RWPE1 (cell line): ENCODE data around the gene PAPOLG.

Source experiments
- CTCF ChIA-PET: fragments of 350-600 bp; sonication (Branson Sonifier 250); formaldehyde crosslinking; extraction: SDS; loops from one replicate; lab custom pipeline; 2021; lab: Yijun Ruan, JAX
- POLR2A ChIA-PET: fragments of 400-600 bp; formaldehyde crosslinking; extraction: SDS; loops from one replicate; lab custom pipeline; 2020; ENCODE audit warnings: antibody characterized with exemption; ENCODE audit not compliant: low non-redundant PET; lab: Yijun Ruan, JAX
- DNase-seq: peaks from one replicate; pipeline ENCODE4 v3.0.0; 2012; ENCODE audit warnings: low spot score
- H3K27ac ChIP-seq: fragments of 450-650 bp; 2 replicates; pipeline ENCODE4 v1.5.1; 2017
- TF ChIP-seq, protein P1 (sequence below): fragments of 450-650 bp; conservative IDR thresholded peaks from 2 replicates; pipeline ENCODE4 v1.5.1; 2017; ENCODE audit warnings: low read depth, mild to moderate bottlenecking

PAPOLG gene

DNA sequence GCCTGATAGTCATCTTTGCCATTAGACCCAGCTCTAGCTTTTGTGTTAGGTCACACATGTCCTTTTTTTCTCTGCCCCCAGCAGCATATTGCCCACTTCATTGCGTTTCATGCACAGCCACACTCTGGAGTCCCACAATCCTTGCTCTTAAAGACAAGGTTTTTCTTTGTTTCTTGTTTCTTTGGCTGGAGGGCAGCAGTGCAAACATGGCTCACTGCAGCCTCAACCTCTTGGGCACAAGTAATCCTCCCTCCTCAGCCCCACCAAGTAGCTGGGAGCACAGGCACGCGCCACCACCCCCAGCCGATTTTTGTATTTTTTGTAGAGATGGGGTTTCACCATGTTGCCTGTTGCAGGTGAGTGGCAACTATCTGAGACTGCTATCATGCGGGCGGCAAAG, 16.9 kb upstream of the PAPOLG start:
- TF ChIP-seq, protein P1, sequence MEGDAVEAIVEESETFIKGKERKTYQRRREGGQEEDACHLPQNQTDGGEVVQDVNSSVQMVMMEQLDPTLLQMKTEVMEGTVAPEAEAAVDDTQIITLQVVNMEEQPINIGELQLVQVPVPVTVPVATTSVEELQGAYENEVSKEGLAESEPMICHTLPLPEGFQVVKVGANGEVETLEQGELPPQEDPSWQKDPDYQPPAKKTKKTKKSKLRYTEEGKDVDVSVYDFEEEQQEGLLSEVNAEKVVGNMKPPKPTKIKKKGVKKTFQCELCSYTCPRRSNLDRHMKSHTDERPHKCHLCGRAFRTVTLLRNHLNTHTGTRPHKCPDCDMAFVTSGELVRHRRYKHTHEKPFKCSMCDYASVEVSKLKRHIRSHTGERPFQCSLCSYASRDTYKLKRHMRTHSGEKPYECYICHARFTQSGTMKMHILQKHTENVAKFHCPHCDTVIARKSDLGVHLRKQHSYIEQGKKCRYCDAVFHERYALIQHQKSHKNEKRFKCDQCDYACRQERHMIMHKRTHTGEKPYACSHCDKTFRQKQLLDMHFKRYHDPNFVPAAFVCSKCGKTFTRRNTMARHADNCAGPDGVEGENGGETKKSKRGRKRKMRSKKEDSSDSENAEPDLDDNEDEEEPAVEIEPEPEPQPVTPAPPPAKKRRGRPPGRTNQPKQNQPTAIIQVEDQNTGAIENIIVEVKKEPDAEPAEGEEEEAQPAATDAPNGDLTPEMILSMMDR = no peak
- no peak for DNase-seq
- ChIA-PET CTCF (no interaction called here), POLR2A (no interaction called here)
- no peak overlapping the region for H3K27ac ChIP-seq

DNA sequence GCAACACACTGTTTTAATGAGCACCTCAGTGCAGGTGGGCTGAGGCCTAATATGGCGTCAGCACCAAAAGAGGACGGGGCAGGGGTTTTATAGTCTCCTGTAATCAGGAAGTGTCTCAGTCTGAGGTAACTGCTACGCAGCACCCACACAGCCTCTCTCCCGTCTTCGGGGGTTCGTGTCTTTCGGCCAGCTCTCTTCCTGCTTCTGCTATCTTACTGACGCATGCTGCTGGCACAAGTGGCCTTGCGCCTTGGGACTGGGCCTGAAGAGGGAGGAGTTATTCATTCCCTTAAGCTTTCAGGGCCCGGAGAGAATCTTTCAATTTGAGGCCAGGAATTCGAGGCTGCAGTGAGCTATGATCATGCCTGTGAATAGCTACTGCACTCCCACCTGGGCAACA, 14.5 kb upstream of the PAPOLG start:
- ChIA-PET CTCF (no interaction called here), POLR2A (no interaction called here)
- H3K27ac ChIP-seq = no peak overlapping the region
- TF ChIP-seq, protein P1 = no peak
- DNase-seq = no peak

DNA sequence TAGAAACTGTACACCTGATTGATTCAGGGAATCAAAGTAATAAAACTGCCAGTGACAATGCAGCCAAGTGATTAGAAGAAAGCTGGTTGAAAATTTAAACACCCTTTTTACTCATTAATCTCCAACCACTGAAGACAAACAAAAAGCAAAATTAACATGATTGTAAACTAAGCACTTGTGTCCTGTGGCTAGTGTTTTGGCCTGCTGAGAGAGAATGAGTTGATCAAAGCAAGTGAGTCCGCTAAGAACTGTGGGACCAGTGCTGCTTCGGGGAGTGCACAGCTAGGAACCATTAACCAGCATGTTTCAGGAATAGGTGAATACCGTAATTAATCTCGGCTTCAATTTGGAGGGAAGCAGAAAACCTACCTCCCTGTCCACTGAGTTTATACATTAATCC, 13.6 kb upstream of the PAPOLG start:
- POLR2A ChIA-PET = no interaction called here
- TF ChIP-seq, protein P1 = no peak
- no peak overlapping the region for H3K27ac ChIP-seq
- CTCF ChIA-PET = interaction anchor here (0.6 kb wide), 2 partner anchors 16 to 335 kb away, joined by 3 to 5 read pairs; no protein-coding TSS in a partner anchor
- no peak for DNase-seq

DNA sequence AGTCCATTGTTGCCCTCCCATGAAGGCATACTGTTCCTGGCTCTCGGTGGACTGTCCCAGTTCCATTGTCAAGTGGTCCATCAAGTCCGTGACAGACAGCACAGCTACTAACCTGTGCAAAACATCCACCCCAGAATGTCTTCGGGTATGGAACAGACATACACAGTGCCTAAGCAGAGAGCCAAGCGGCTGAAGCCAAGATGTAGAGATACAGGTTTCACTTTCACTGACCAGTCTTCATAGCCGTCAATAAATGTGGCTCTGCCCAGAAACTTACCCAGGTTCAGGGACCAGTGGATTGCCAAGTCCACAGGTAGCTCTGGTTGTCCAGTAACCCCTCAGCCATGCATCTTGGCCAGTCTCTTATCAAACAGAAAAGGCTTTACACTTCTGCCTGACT, 10.7 kb upstream of the PAPOLG start:
- TF ChIP-seq, protein P1 = no peak
- no peak overlapping the region for H3K27ac ChIP-seq
- CTCF ChIA-PET = no interaction called here
- no peak for DNase-seq
- POLR2A ChIA-PET = no interaction called here

DNA sequence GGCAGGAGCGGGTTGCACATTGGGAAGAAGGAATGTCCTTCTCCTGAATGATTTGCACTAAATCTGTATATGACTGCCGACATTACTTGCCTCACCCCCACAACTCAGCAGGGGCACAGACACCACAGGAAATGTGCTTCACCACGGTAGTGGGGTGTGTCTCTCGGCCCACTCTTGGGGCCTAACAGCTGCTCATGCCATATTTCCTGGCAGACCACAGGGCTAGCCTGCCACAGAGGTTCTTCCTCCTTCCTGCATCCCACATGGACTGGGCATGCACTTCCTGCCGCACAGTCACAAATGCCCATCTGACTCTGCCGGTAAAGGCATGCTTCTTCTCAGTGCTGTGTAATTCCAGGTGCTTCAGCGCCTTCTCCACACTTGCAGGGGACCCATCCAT, 10.3 kb upstream of the PAPOLG start:
- ChIA-PET CTCF (interaction anchor here (0.8 kb wide), 1 partner anchor 38 kb away, joined by 3 read pairs; no protein-coding TSS in a partner anchor), POLR2A (no interaction called here)
- no peak overlapping the region for H3K27ac ChIP-seq
- DNase-seq = no peak
- TF ChIP-seq, protein P1 = no peak

DNA sequence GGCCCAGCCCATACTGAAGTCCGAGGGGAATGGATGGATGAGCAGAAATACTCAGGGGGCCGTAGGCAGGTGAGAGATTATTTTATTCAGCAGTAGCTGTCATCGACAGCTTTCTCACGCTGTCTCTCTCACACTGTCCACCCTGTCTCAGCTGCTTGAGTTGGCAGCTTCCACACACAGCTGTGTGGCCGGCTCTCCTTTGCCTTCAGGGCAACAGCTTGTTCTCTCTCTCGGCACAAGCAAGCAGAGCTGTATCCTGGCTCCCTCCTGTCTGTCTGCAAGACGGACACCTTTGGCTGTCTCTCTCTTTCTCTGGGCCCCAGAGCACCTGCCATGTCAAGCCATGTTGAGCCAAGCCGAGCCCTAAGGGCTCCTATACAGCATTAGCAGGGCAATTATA, 9.8 kb upstream of the PAPOLG start:
- H3K27ac ChIP-seq = no peak overlapping the region
- ChIA-PET POLR2A (no interaction called here), CTCF (interaction anchor here (0.8 kb wide), 1 partner anchor 39 kb away, joined by 3 read pairs; no protein-coding TSS in a partner anchor)
- no peak for DNase-seq
- TF ChIP-seq, protein P1 = no peak
